Measurements from ENCODE around the gene TGFBR3L.

TGFBR3L gene
- 0.49 to 1.4 (median 1.3) reads per million in 4 experiments for total RNA-seq

- DNase-seq, result no peak
Observed at GRCh38 chr19:7914598-7915045, at the start of gene TGFBR3L. Gene TGFBR3L (plus strand): TSS chr19:7914830.

GRCh38 chr19:7865262-7865911 is 49.2 kb upstream of the TGFBR3L start:
- no peak for DNase-seq

GRCh38 chr19:7866399-7867091 is 48.1 kb upstream of the TGFBR3L start:
- DNase-seq, result no peak

- DNase-seq, result no peak
Observed at GRCh38 chr19:7867092-7867844, 47.4 kb upstream of the TGFBR3L start.

- DNase-seq, result no peak
Observed at GRCh38 chr19:7868326-7868670, 46.3 kb upstream of the TGFBR3L start.

- peak; percentile 68 for DNase-seq
Observed at GRCh38 chr19:7868671-7869452, 45.8 kb upstream of the TGFBR3L start.

- DNase-seq, result peak; percentile 74
Observed at GRCh38 chr19:7869453-7869909, 45.1 kb upstream of the TGFBR3L start.

- DNase-seq, result peak; percentile 61
Observed at GRCh38 chr19:7869910-7870511, 44.6 kb upstream of the TGFBR3L start.

GRCh38 chr19:7870571-7871436 is 43.8 kb upstream of the TGFBR3L start:
- DNase-seq, result peak; percentile 52

- peak; percentile 89 for DNase-seq
Observed at GRCh38 chr19:7871437-7872305, 43.0 kb upstream of the TGFBR3L start.

GRCh38 chr19:7872306-7873204 is 42.1 kb upstream of the TGFBR3L start:
- no peak for DNase-seq

GRCh38 chr19:7873304-7874075 is 41.1 kb upstream of the TGFBR3L start:
- DNase-seq, result no peak

- no peak for DNase-seq
Observed at GRCh38 chr19:7874076-7874896, 40.3 kb upstream of the TGFBR3L start, which contains the start of gene PRR36. Gene PRR36 (minus strand): TSS chr19:7874390. CDS start chr19:7873689, 701 bp downstream.

GRCh38 chr19:7874897-7875273 is 39.7 kb upstream of the TGFBR3L start:
- no peak for DNase-seq

- no peak for DNase-seq
Observed at GRCh38 chr19:7877249-7877836, 37.3 kb upstream of the TGFBR3L start.

- DNase-seq, result no peak
Observed at GRCh38 chr19:7879111-7879807, 35.4 kb upstream of the TGFBR3L start.

Data from effector CD8-positive, alpha-beta T cell (primary cell).